Parathyroid adenoma (tissue), 2 donors: Measurements from ENCODE around the gene FAM20C.

Experiments used
- H2AFZ ChIP-seq: fragments of 300-600 bp; sonication (generic); one replicate; pipeline ENCODE4 v1.7.0; 2017; ENCODE audit warnings: antibody characterized with exemption, mild to moderate bottlenecking
- H3K27ac ChIP-seq: fragments of 300-600 bp; sonication (generic); one replicate; pipeline ENCODE4 v1.7.0; 2017
- H3K27me3 ChIP-seq: fragments of 300-600 bp; sonication (generic); one replicate; pipeline ENCODE4 v1.7.0; 2017; ENCODE audit warnings: low read length; ENCODE audit not compliant: control insufficient read depth, insufficient read depth
- H3K36me3 ChIP-seq: fragments of 300-600 bp; sonication (generic); one replicate; pipeline ENCODE4 v1.7.0; 2017; ENCODE audit warnings: low read length; ENCODE audit not compliant: control insufficient read depth, insufficient read depth
- H3K4me1 ChIP-seq: fragments of 300-600 bp; sonication (generic); one replicate; pipeline ENCODE4 v1.7.0; 2017; ENCODE audit warnings: control low read depth
- H3K4me2 ChIP-seq: fragments of 300-600 bp; sonication (generic); one replicate; pipeline ENCODE4 v1.7.0; 2017; ENCODE audit warnings: low read length
- H3K4me3 ChIP-seq: fragments of 300-600 bp; sonication (generic); one replicate; pipeline ENCODE4 v1.7.0; 2017; ENCODE audit warnings: low read depth, low read length
- H3K79me2 ChIP-seq: fragments of 300-600 bp; sonication (generic); one replicate; pipeline ENCODE4 v1.7.0; 2017; ENCODE audit warnings: control low read depth
- H3K9ac ChIP-seq: fragments of 300-600 bp; sonication (generic); one replicate; pipeline ENCODE4 v1.7.0; 2017; ENCODE audit warnings: mild to moderate bottlenecking
- H3K9me3 ChIP-seq: fragments of 300-600 bp; sonication (generic); one replicate; pipeline ENCODE4 v1.7.0; 2017; ENCODE audit warnings: low read length; ENCODE audit not compliant: control insufficient read depth
- TF ChIP-seq, protein P1 (sequence below): fragments of 300-600 bp; sonication (generic); IDR thresholded peaks from one replicate; pipeline ENCODE4 v1.7.0; 2017; ENCODE audit warnings: antibody characterized with exemption, mild to moderate bottlenecking
- donor health status: primary hyperparathyroidism.

Gene FAM20C

DNA sequence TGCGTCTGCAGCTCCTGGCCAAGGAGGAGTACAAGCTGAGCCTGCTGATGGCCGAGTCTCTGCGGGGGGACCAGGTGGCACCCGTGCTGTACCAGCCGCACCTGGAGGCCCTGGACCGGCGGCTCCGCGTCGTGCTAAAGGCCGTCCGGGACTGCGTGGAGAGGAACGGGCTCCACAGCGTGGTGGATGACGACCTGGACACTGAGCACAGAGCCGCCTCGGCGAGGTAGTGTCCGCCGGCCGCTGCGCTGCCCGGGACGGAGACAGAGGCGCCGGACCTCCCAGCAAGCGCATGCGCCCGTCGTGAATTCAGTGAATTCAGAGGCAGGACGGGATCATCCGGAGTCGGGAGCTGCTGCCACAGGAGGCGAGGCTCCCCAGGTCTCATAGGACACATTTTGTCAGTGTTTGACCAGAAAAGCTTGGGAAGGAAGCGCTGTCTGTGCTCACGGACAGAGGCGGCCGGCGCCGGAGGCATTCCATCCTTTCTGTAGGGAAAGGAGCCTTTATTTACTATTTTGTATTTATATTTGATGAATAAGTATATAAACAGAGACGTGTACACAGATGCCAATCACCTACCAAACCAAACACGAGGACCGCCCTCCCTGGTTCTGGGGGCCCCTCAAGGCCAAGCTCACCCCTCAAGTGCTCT is 67.5 kb downstream of the FAM20C start:
- Histone ChIP-seq H3K4me2 (no peak overlapping the region), H3K27ac (no peak overlapping the region), H3K36me3 (no peaks in the 10 kb centered on the region), H3K9ac (no peak overlapping the region), H2AFZ (no peak overlapping the region), H3K4me3 (no peak overlapping the region), H3K79me2 (no peaks in the 10 kb centered on the region), H3K4me1 (no peaks in the 10 kb centered on the region), H3K9me3 (no peaks in the 10 kb centered on the region), H3K27me3 (no peaks in the 10 kb centered on the region)
- TF ChIP-seq, protein P1, sequence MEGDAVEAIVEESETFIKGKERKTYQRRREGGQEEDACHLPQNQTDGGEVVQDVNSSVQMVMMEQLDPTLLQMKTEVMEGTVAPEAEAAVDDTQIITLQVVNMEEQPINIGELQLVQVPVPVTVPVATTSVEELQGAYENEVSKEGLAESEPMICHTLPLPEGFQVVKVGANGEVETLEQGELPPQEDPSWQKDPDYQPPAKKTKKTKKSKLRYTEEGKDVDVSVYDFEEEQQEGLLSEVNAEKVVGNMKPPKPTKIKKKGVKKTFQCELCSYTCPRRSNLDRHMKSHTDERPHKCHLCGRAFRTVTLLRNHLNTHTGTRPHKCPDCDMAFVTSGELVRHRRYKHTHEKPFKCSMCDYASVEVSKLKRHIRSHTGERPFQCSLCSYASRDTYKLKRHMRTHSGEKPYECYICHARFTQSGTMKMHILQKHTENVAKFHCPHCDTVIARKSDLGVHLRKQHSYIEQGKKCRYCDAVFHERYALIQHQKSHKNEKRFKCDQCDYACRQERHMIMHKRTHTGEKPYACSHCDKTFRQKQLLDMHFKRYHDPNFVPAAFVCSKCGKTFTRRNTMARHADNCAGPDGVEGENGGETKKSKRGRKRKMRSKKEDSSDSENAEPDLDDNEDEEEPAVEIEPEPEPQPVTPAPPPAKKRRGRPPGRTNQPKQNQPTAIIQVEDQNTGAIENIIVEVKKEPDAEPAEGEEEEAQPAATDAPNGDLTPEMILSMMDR: no peak

DNA sequence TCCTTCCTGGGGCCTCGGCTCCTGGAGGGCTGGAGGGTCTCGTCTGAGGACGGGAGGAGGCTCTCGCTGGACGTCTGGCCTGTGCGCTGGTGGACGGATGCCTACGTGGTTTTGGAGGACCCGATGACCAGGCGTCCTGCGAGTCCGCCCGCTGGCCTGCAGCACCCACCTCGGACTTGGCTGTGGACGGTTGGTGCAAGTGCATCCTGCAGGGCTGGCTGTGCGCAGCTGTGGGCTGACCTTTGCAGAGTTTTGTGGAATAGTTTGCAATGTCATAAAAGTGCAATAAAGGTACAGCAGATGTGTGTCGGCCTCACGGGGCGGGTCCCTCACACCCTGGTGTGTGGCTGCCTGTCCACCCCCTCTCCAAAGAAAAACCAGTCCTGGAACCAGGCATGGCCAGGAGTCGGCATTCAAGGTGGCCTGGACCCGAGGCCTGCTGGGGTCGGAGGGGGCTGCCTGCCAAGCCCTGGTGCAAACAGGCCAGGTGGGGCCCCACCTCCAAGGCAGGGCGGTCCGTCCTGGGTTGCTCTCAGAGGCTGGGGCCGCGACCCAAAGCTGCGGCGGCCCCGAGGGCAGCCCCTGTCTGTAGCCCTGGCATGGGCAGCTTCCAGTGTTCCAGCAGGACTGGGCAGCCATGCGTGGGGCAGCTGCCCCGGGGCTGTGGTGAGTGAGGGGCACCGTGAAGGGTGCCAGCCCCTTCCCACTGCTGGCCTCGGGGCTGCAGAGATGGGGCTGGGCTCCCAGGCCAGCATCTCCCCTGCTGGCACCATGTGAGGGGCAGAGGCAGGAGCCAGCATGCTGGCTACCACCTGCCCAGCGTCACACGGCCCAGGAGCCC is 68.3 kb downstream of the FAM20C start:
- H3K36me3 ChIP-seq: no peaks in the 10 kb centered on the region

DNA sequence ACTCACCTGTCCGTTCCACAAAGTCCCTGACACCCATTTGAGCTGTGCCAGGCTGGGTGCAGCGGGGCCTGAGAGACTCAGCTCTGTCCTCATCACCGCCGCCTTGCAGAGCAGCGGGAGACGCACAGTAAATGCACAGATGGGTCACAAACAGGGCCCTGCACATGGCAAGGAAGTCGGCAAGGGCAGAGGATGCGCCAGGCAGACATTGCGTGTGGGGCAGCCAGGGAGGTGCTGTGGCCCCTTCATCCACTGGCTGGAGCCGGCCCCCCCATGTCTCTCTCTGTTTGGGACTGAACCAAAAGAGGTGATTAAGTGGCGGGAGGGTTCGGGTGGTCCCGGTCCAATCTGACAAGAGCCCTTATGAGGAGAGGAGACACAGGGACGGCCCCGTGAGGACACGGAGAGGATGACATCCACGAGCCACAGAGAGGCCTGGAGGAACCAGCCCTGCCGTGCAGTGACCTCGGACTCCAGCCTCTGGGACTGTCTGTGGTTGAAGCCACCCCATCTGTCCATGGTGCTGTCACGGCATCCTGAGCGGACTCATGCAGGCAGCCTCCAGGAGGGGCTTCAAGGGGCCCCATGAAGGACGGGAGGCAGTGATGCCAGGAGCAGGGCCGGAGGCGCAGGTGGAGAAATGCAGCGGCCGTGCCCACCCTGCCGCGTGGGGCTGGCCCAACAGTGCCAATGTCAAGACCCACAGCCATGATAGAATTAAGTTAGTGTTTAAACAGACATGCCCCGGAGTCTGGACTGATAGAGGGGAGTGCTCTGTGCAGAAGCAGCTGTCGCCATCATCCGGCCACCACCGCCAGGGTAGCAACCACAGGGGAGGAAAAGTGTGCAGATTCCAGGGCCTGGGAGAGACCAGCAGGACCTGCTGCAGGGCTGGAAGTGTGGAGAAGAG is 69.2 kb downstream of the FAM20C start:
- Histone ChIP-seq H3K79me2 (no peaks in the 10 kb centered on the region), H3K4me2 (no peak overlapping the region), H3K9ac (no peak overlapping the region), H3K4me1 (no peaks in the 10 kb centered on the region), H2AFZ (no peak overlapping the region), H3K27me3 (no peaks in the 10 kb centered on the region), H3K27ac (no peak overlapping the region), H3K36me3 (no peaks in the 10 kb centered on the region), H3K4me3 (no peak overlapping the region), H3K9me3 (no peaks in the 10 kb centered on the region)
- TF ChIP-seq, protein P1: no peak

More for the DNA sequence above, 68.3 kb downstream of the FAM20C start:
- H3K9ac ChIP-seq: no peak overlapping the region
- H3K79me2 ChIP-seq: no peaks in the 10 kb centered on the region
- no peaks in the 10 kb centered on the region for H3K4me1 ChIP-seq
- TF ChIP-seq, protein P1: no peak
- no peaks in the 10 kb centered on the region for H3K9me3 ChIP-seq
- no peaks in the 10 kb centered on the region for H3K27me3 ChIP-seq
- H3K4me3 ChIP-seq: no peak overlapping the region
- H2AFZ ChIP-seq: no peak overlapping the region
- no peak overlapping the region for H3K27ac ChIP-seq
- H3K4me2 ChIP-seq: no peak overlapping the region

DNA sequence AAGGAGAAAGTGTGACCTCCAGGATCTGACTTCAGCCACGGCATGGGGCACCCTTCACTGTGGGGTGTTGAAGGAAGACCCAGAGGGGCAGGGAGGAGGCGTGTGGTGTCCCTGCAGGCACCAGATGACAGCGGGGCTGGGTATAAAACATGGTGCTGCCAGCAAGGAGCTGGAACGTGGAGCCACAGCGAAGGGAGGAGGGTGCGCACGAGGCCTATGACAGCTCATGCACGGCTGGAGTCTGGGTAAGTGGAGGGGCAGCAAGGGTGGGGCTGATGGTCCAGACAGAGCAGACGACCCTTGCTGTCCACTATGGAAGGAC is 69.8 kb downstream of the FAM20C start:
- no peak overlapping the region for H3K4me2 ChIP-seq
- H3K9me3 ChIP-seq: no peaks in the 10 kb centered on the region
- TF ChIP-seq, protein P1: no peak
- no peak overlapping the region for H3K4me3 ChIP-seq
- H3K79me2 ChIP-seq: no peaks in the 10 kb centered on the region
- no peak overlapping the region for H2AFZ ChIP-seq
- no peaks in the 10 kb centered on the region for H3K27me3 ChIP-seq
- H3K36me3 ChIP-seq: no peaks in the 10 kb centered on the region
- no peak overlapping the region for H3K27ac ChIP-seq
- H3K4me1 ChIP-seq: no peaks in the 10 kb centered on the region
- H3K9ac ChIP-seq: no peak overlapping the region
